ENCODE measurements around the gene LOXL4.

DNA sequence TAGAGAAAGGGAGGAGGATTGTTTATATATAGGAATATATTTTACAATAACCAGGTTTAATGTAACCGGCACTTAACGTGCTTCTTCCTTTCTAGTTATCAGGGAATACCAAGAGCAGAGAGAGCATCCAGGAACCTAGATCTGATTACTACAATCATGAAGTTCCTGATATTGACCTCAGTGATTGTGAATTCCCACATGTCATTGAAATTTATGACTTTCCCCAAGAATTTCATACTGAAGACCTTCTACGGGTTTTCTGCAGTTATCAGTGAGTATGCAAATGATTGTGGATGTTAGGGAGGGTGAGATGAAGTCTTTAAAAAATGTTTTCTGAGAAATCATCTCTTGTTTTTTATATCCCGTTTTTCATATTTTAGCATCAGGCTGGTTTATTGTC lies 36.6 kb downstream of the LOXL4 start:
- no peak for TF ChIP-seq CTCF (conservative IDR thresholded peaks at IDR 0.05; ENCODE audit: low read length)
- no peak for TF ChIP-seq EZH2phosphoT487 (IDR thresholded peaks at IDR 0.05; ENCODE audit: borderline replicate concordance, low read depth, low read length)

Measured in OCI-LY7 (cell line).